HCT116 (cell line): ENCODE results near the gene SPOCD1. TPM values are rescaled to one million over a fixed set of nuclear protein-coding genes. Genes with fewer than 3 reads are reported as not detected.

ENCODE experiments used
- ATAC-seq: fragments of 200-7000 bp; cut with Tn5 transposase; 2 replicates; pipeline ENCODE4 v1.9.1; 2020; ENCODE audit warnings: mild to moderate bottlenecking, moderate library complexity
- BruUV-seq: library from RNA; stranded (reverse); fragments of 400-500 nt; replicated peaks from 2 replicates; lab custom pipeline; 2021; lab: Mats Ljungman, UMichigan
- CTCF ChIA-PET: fragments of 300-600 bp; sonication (Branson Sonifier 250); formaldehyde crosslinking; loops from one replicate; lab custom pipeline; 2021; ENCODE audit warnings: antibody characterized with exemption; lab: Charles Lee
- POLR2A ChIA-PET: fragments of 300-600, 350-600 bp; sonication (Branson Sonifier 250); formaldehyde crosslinking; loops from one replicate; lab custom pipeline; 2021; ENCODE audit warnings: antibody characterized with exemption; lab: Charles Lee
- RAD21 ChIA-PET, 2 experiments: fragments of 300-600 bp; sonication (Branson Sonifier 250); formaldehyde crosslinking; loops; one replicate each; lab custom pipeline; 2023; ENCODE audit warnings: low total read pairs in 2 of 2; ENCODE audit not compliant: uncharacterized antibody in 2 of 2, unreplicated experiment in 2 of 2, low non-redundant PET in 1 of 2; lab: Charles Lee
- DNase-seq: peaks from one replicate; pipeline ENCODE4 v3.0.0-alpha.2; 2010; ENCODE audit warnings: low read depth, low spot score
- H2AFZ ChIP-seq: fragments of 200-600 bp; shearing (Covaris generic), sonication (generic); 2 replicates; pipeline ENCODE4 v1.6.1; 2017; ENCODE audit warnings: low read depth, mixed run types, mixed read lengths, antibody characterized with exemption, low read length; ENCODE audit not compliant: poor library complexity, severe bottlenecking
- H3K27ac ChIP-seq: 2 replicates; pipeline ENCODE4 v1.5.1; 2012; ENCODE audit warnings: low read depth, low read length
- H3K27me3 ChIP-seq: fragments of 200-600 bp; sonication (generic); 2 replicates; pipeline ENCODE4 v1.6.1; 2016; ENCODE audit warnings: mixed run types, low read length, mixed read lengths; ENCODE audit not compliant: insufficient read depth
- H3K36me3 ChIP-seq, 2 experiments: fragments of 200-500 bp in 1 of 2; fragments of 200-600 bp in 1 of 2; sonication (Bioruptor generic) in 1 of 2; sonication (generic) in 1 of 2; 2 replicates each; pipeline versions ENCODE4 v1.5.1 to v1.6.1; 2014 to 2016; ENCODE audit warnings: low read length in 2 of 2, inconsistent platforms in 1 of 2, mixed read lengths in 1 of 2, mixed run types in 1 of 2; ENCODE audit not compliant: insufficient read depth in 2 of 2, control insufficient read depth in 1 of 2
- H3K4me1 ChIP-seq, 2 experiments: fragments of 200-600 bp in 1 of 2; sonication (generic) in 1 of 2; 2 replicates each; pipeline versions ENCODE4 v1.5.1 to v1.6.1; 2012 to 2017; ENCODE audit warnings: low read length in 2 of 2, inconsistent platforms in 1 of 2, mild to moderate bottlenecking in 1 of 2, mixed read lengths in 1 of 2, mixed run types in 1 of 2, moderate library complexity in 1 of 2; ENCODE audit not compliant: insufficient read depth in 2 of 2, control insufficient read depth in 1 of 2
- H3K4me2 ChIP-seq: fragments of 200-600 bp; sonication (generic); 2 replicates; pipeline ENCODE4 v1.6.1; 2017; ENCODE audit warnings: mixed run types, low read length, mixed read lengths
- H3K4me3 ChIP-seq, 2 experiments: fragments of 200-600 bp in 1 of 2; sonication (generic) in 1 of 2; replicated peaks in 1 of 2; 2 replicates each; pipeline ENCODE4 v1.5.1; 2011 to 2016; ENCODE audit warnings: low read length in 2 of 2, control low read depth in 1 of 2, low read depth in 1 of 2, mild to moderate bottlenecking in 1 of 2, mixed read lengths in 1 of 2, mixed run types in 1 of 2
- H3K79me2 ChIP-seq: fragments of 200-600 bp; sonication (generic); 2 replicates; pipeline ENCODE4 v1.6.1; 2017; ENCODE audit warnings: mild to moderate bottlenecking, mixed run types, low read length, moderate library complexity, mixed read lengths; ENCODE audit not compliant: insufficient read depth
- H3K9ac ChIP-seq: fragments of 200-600 bp; sonication (generic); 2 replicates; pipeline ENCODE4 v1.6.1; 2016; ENCODE audit warnings: low read length, mixed read lengths
- H3K9me2 ChIP-seq: fragments of 200-600 bp; sonication (generic), shearing (Covaris generic); 2 replicates; pipeline ENCODE4 v1.6.1; 2017; ENCODE audit warnings: mixed run types, mild to moderate bottlenecking, moderate library complexity; ENCODE audit not compliant: insufficient read depth
- H3K9me3 ChIP-seq, 2 experiments: fragments of 200-500 bp in 1 of 2; fragments of 200-600 bp in 1 of 2; sonication (Bioruptor generic) in 1 of 2; sonication (generic) in 1 of 2; 2 replicates each; pipeline ENCODE4 v1.6.1; 2014 to 2017; ENCODE audit warnings: low read length in 2 of 2, mixed read lengths in 2 of 2, inconsistent platforms in 1 of 2, low read depth in 1 of 2, mild to moderate bottlenecking in 1 of 2, mixed run types in 1 of 2, moderate library complexity in 1 of 2; ENCODE audit not compliant: control insufficient read depth in 1 of 2, insufficient read depth in 1 of 2
- H4K20me1 ChIP-seq: fragments of 200-600 bp; sonication (generic), shearing (Covaris generic); 2 replicates; pipeline ENCODE4 v1.6.1; 2017; ENCODE audit warnings: mixed run types, mild to moderate bottlenecking, moderate library complexity; ENCODE audit not compliant: insufficient read depth
- CBX3 ChIP-seq: IDR thresholded peaks from 2 replicates; pipeline ENCODE4 v1.6.1; 2012; ENCODE audit warnings: low read depth
- EGR1 ChIP-seq: IDR thresholded peaks from 2 replicates; pipeline ENCODE4 v1.6.1; 2012; ENCODE audit warnings: low read depth
- ELF1 ChIP-seq: IDR thresholded peaks from 2 replicates; pipeline ENCODE4 v1.6.1; 2012; ENCODE audit warnings: low read depth, borderline replicate concordance
- EZH2 ChIP-seq: fragments of 200-600 bp; sonication (generic); IDR thresholded peaks from 2 replicates; pipeline ENCODE4 v1.6.1; 2017; ENCODE audit warnings: antibody characterized with exemption, mixed run types
- JUND ChIP-seq: IDR thresholded peaks from 2 replicates; pipeline ENCODE4 v1.6.1; 2012
- POLR2A ChIP-seq: IDR thresholded peaks from 2 replicates; pipeline ENCODE4 v1.7.0; 2011; ENCODE audit warnings: borderline replicate concordance; ENCODE audit not compliant: insufficient read depth, insufficient read length; ENCODE audit errors: extremely low read depth
- POLR2AphosphoS5 ChIP-seq: IDR thresholded peaks from 2 replicates; pipeline ENCODE4 v1.6.1; 2011; ENCODE audit warnings: mild to moderate bottlenecking, low read depth, low read length, moderate library complexity
- SP1 ChIP-seq: IDR thresholded peaks from 2 replicates; pipeline ENCODE4 v1.6.1; 2012; ENCODE audit warnings: low read depth
- SRF ChIP-seq: IDR thresholded peaks from 2 replicates; pipeline ENCODE4 v1.6.1; 2012; ENCODE audit warnings: low read depth
- TCF7L2 ChIP-seq: IDR thresholded peaks from 2 replicates; pipeline ENCODE4 v1.7.0; 2011; ENCODE audit warnings: borderline replicate concordance, inconsistent platforms; ENCODE audit not compliant: insufficient read depth, insufficient read length; ENCODE audit errors: extremely low read depth
- YY1 ChIP-seq: IDR thresholded peaks from 2 replicates; pipeline ENCODE4 v1.6.1; 2011; ENCODE audit warnings: low read length, low read depth, moderate library complexity, mild to moderate bottlenecking; ENCODE audit not compliant: insufficient replicate concordance; ENCODE audit errors: extremely low read depth
- ZNF274 ChIP-seq: fragments of 200-500 bp; sonication (Bioruptor generic); IDR thresholded peaks from 2 replicates; pipeline ENCODE4 v1.6.1; 2014; ENCODE audit warnings: mild to moderate bottlenecking, low read depth, low read length, inconsistent platforms
- intact Hi-C: fragments of 100-400 bp; cut with micrococcal nuclease; formaldehyde crosslinking; loops from 2 replicates; pipeline ENCODE4 v1.10.0; 2022
- total RNA-seq: library from RNA; stranded (reverse); gene quantifications from one replicate; pipeline ENCODE4 v1.2.1, GENCODE V29; 2021; ENCODE audit not compliant: unreplicated experiment
- TF ChIP-seq, protein P1 (sequence below): IDR thresholded peaks from 2 replicates; pipeline ENCODE4 v1.6.1; 2011; ENCODE audit warnings: mild to moderate bottlenecking, low read length, moderate library complexity; ENCODE audit not compliant: insufficient replicate concordance; ENCODE audit errors: extremely low read depth
- TF ChIP-seq, protein P2 (sequence below): IDR thresholded peaks from 2 replicates; pipeline ENCODE4 v1.6.1; 2012

SPOCD1 gene
- total RNA-seq, 1 experiment from 2014 or later: 5.0 TPM

DNA sequence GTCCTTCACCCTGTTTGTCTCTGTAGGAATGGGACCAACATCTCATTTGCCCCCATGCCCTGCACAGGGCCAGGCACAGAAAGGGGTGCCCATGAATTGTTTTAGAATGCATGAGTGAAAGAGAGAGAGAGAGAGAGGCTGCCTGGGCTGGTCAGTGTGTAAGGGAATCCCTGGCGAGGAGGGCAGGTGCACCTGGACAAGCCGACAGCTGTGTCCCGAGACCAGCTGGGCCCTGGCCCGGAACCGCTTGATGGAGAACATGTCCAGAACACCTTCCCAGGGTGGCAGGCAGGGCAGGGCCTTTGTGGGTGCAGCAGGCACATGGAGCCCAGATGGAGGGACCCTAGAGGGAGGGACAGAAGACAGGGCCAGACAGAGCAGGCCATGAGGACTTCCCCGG lies 22.7 kb downstream of the SPOCD1 start:
- ChIA-PET CTCF (no interaction called here), RAD21 (no interaction called here), POLR2A (no interaction called here)
- Histone ChIP-seq H3K9me2 (no peaks in the 10 kb centered on the region), H3K27ac (no peak overlapping the region), H3K9ac (no peak overlapping the region), H3K36me3 (no peaks in the 10 kb centered on the region), H2AFZ (no peak overlapping the region), H4K20me1 (no peaks in the 10 kb centered on the region), H3K4me2 (no peak overlapping the region), H3K4me1 (peaks cover 4 to 36% of the 10 kb centered on the region in 2 experiments), H3K9me3 (no peaks in the 10 kb centered on the region), H3K79me2 (no peaks in the 10 kb centered on the region), H3K4me3 (no peak overlapping the region), H3K27me3 (no peaks in the 10 kb centered on the region)
- no peak for ATAC-seq
- TF ChIP-seq CBX3 (no peak), JUND (no peak), YY1 (no peak), SRF (no peak), EGR1 (no peak), POLR2A (no peak), EZH2 (no peak)
- TF ChIP-seq, protein P1, sequence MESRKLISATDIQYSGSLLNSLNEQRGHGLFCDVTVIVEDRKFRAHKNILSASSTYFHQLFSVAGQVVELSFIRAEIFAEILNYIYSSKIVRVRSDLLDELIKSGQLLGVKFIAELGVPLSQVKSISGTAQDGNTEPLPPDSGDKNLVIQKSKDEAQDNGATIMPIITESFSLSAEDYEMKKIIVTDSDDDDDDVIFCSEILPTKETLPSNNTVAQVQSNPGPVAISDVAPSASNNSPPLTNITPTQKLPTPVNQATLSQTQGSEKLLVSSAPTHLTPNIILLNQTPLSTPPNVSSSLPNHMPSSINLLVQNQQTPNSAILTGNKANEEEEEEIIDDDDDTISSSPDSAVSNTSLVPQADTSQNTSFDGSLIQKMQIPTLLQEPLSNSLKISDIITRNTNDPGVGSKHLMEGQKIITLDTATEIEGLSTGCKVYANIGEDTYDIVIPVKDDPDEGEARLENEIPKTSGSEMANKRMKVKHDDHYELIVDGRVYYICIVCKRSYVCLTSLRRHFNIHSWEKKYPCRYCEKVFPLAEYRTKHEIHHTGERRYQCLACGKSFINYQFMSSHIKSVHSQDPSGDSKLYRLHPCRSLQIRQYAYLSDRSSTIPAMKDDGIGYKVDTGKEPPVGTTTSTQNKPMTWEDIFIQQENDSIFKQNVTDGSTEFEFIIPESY: no peak
- TF ChIP-seq, protein P2, sequence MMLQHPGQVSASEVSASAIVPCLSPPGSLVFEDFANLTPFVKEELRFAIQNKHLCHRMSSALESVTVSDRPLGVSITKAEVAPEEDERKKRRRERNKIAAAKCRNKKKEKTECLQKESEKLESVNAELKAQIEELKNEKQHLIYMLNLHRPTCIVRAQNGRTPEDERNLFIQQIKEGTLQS: no peak
- intact Hi-C loops: no loop called here
- no TSS peak for BruUV-seq
- no peak for DNase-seq

DNA sequence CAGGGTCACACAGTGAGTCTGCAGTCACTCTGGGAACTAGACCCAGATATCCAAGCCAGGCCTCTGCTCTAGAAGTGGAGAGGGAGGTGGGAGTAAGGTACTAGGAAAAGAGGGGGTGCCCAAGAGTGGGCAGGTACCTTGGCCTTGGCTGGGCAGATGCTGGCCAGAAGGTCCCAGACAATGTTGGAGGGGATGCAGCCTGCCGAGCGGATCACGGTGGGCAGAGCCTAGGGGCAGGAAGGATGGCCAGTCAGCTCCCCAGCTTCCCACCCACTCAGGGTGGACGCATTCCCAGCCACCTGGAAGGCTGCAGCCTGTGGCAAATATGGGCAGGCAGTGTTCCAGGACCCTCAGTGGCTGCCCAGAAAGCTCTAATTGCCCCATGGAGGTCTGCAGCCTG lies 23.3 kb downstream of the SPOCD1 start:
- H3K4me3 ChIP-seq: no peak overlapping the region
- no peaks in the 10 kb centered on the region for H3K9me3 ChIP-seq
- intact Hi-C loops: no loop called here
- no peaks in the 10 kb centered on the region for H3K27me3 ChIP-seq
- no peaks in the 10 kb centered on the region for H4K20me1 ChIP-seq
- TF ChIP-seq ELF1 (no peak), POLR2AphosphoS5 (no peak), TCF7L2 (no peak), SP1 (no peak), YY1 (no peak), CBX3 (no peak), ZNF274 (no peak), EGR1 (no peak)
- TF ChIP-seq, protein P2: no peak
- CTCF ChIA-PET: interaction anchor here (1.4 kb wide), 1 partner anchor 171 kb away, joined by 4 read pairs; no protein-coding TSS in a partner anchor
- BruUV-seq: no TSS peak
- peaks cover 3 to 36% of the 10 kb centered on the region in 2 experiments; a peak in 3 of 4 replicates for H3K4me1 ChIP-seq
- no peaks in the 10 kb centered on the region for H3K36me3 ChIP-seq
- RAD21 ChIA-PET: no interaction called here
- H3K4me2 ChIP-seq: no peak overlapping the region
- H3K9me2 ChIP-seq: no peaks in the 10 kb centered on the region
- H2AFZ ChIP-seq: no peak overlapping the region
- POLR2A ChIA-PET: no interaction called here
- no peaks in the 10 kb centered on the region for H3K79me2 ChIP-seq
- DNase-seq (no peak), ATAC-seq (no peak)
- no peak overlapping the region for H3K9ac ChIP-seq
- no peak overlapping the region for H3K27ac ChIP-seq
